Gastrocnemius medialis (tissue), 4 donors: ENCODE measurements around the gene PPDPF. TPM values are rescaled to one million over a fixed set of nuclear protein-coding genes. Genes with fewer than 3 reads are reported as not detected.

Source experiments
- ATAC-seq, 2 donors: fragments of 150-250 bp; one replicate each; pipeline ENCODE4 v1.9.1; 2016
- DNase-seq, 2 donors: peaks; one replicate each; pipeline ENCODE4 v3.0.0-alpha.2; 2019
- H3K27ac ChIP-seq, 4 donors: fragments of 200-600 bp; sonication (generic); 1 replicate in 1 of 4; 2 replicates in 3 of 4; pipeline ENCODE4 v1.5.1; 2016 to 2018; ENCODE audit warnings: mild to moderate bottlenecking in 2 of 4, moderate library complexity in 1 of 4
- H3K27me3 ChIP-seq, 3 donors: fragments of 200-600 bp; sonication (generic) in 2 of 3; 1 replicate in 1 of 3; 2 replicates in 2 of 3; pipeline versions ENCODE4 v1.5.1 to v1.6.0; 2016 to 2019; ENCODE audit warnings: mild to moderate bottlenecking in 1 of 3, moderate library complexity in 1 of 3
- H3K36me3 ChIP-seq, 2 donors: fragments of 200-600 bp; sonication (generic) in 1 of 2; one replicate each; pipeline ENCODE4 v1.5.1; 2017 to 2018
- H3K4me1 ChIP-seq, 2 donors: fragments of 200-600 bp; sonication (generic) in 1 of 2; one replicate each; pipeline ENCODE4 v1.5.1; 2016 to 2017; ENCODE audit warnings: mild to moderate bottlenecking in 2 of 2
- H3K4me3 ChIP-seq, 4 donors: fragments of 200-600 bp; sonication (generic) in 3 of 4; 1 replicate in 1 of 4; 2 replicates in 3 of 4; pipeline ENCODE4 v1.5.1; 2016 to 2019; ENCODE audit warnings: mild to moderate bottlenecking in 2 of 4
- H3K9me3 ChIP-seq, 3 donors: fragments of 200-600 bp; sonication (generic) in 2 of 3; 1 replicate in 1 of 3; 2 replicates in 2 of 3; pipeline ENCODE4 v1.5.1; 2016 to 2019
- CTCF ChIP-seq, 5 experiments: fragments of 450-650 bp in 3 of 5; fragments of 200-600 bp in 2 of 5; sonication (generic) in 2 of 5; IDR thresholded peaks in 4 of 5; conservative IDR thresholded peaks in 1 of 5; 1 replicate in 4 of 5; 2 replicates in 1 of 5; pipeline ENCODE4 v1.5.1; 2016 to 2019; ENCODE audit warnings: antibody characterized with exemption in 5 of 5, mild to moderate bottlenecking in 3 of 5, moderate library complexity in 3 of 5
- POLR2A ChIP-seq, 2 donors: fragments of 450-650 bp; IDR thresholded peaks; one replicate each; pipeline ENCODE4 v1.6.1; 2017; ENCODE audit warnings: antibody characterized with exemption in 2 of 2, mild to moderate bottlenecking in 2 of 2, moderate library complexity in 2 of 2
- in situ Hi-C, 4 donors: fragments of 200-750 bp; cut with MboI; loops; one replicate each; pipeline versions ENCODE4 v1.15.0 to v1.8.0; 2017; ENCODE audit warnings: low sequenced_read_pairs in 4 of 4
- intact Hi-C: fragments of 100-400 bp; cut with DNase I; formaldehyde crosslinking; loops from one replicate; pipeline ENCODE4 v1.15.1; 2023; ENCODE audit warnings: low total_unique reads
- total RNA-seq, 4 donors: library from RNA; depleted of rRNA; stranded (reverse); fragments of >200 nt; gene quantifications; one replicate each; pipeline versions ENCODE4 v1.1.0 to v1.2.3, GENCODE V29; 2016

The PPDPF gene
- total RNA-seq, 4 donors from 2014 or later: 50.2 to 207 (median 76.1) TPM

- no peaks in the 10 kb centered on the region for H3K9me3 ChIP-seq
- TF ChIP-seq POLR2A (IDR thresholded peaks at IDR 0.05) (no peak), CTCF (IDR thresholded peaks at IDR 0.05 in 4 of 5, conservative IDR thresholded peaks at IDR 0.05 in 1 of 5) (no peak)
- H3K4me1 ChIP-seq: no peaks in the 10 kb centered on the region
- ATAC-seq (no peak), DNase-seq (no peak)
- no peak overlapping the region for H3K27ac ChIP-seq
- H3K36me3 ChIP-seq: peaks cover 0 to 9% of the 10 kb centered on the region in 2 donors
- intact Hi-C loops: no loop called here
- H3K4me3 ChIP-seq: no peak overlapping the region
- H3K27me3 ChIP-seq: no peaks in the 10 kb centered on the region
- in situ Hi-C loops: no loop called here
Measured at GRCh38 chr20:63561624-63562396, 41.2 kb downstream of the PPDPF start.

- intact Hi-C loops: no loop called here
- Histone ChIP-seq H3K27me3 (no peaks in the 10 kb centered on the region), H3K9me3 (no peaks in the 10 kb centered on the region), H3K4me1 (no peaks in the 10 kb centered on the region), H3K4me3 (no peak overlapping the region), H3K27ac (no peak overlapping the region), H3K36me3 (peaks cover 0 to 9% of the 10 kb centered on the region in 2 donors)
- TF ChIP-seq CTCF (IDR thresholded peaks at IDR 0.05 in 4 of 5, conservative IDR thresholded peaks at IDR 0.05 in 1 of 5) (no peak), POLR2A (IDR thresholded peaks at IDR 0.05) (no peak)
- in situ Hi-C loops: no loop called here
- DNase-seq (no peak), ATAC-seq (no peak)
Measured at GRCh38 chr20:63562461-63563224, 42.1 kb downstream of the PPDPF start.

GRCh38 chr20:63563225-63563935, 42.8 kb downstream of the PPDPF start:
- Histone ChIP-seq H3K4me3 (no peak overlapping the region), H3K36me3 (peaks cover 0 to 9% of the 10 kb centered on the region in 2 donors), H3K27me3 (no peaks in the 10 kb centered on the region), H3K9me3 (no peaks in the 10 kb centered on the region), H3K27ac (no peak overlapping the region), H3K4me1 (no peaks in the 10 kb centered on the region)
- intact Hi-C loops (no loop called here), in situ Hi-C loops (no loop called here)
- DNase-seq (no peak), ATAC-seq (no peak)
- no peak for TF ChIP-seq CTCF (IDR thresholded peaks at IDR 0.05 in 4 of 5, conservative IDR thresholded peaks at IDR 0.05 in 1 of 5)
- no peak for TF ChIP-seq POLR2A (IDR thresholded peaks at IDR 0.05)

GRCh38 chr20:63564036-63564810, 43.7 kb downstream of the PPDPF start:
- Histone ChIP-seq H3K9me3 (no peaks in the 10 kb centered on the region), H3K27me3 (no peaks in the 10 kb centered on the region), H3K27ac (no peak overlapping the region), H3K4me3 (no peak overlapping the region), H3K36me3 (peaks cover 0 to 9% of the 10 kb centered on the region in 2 donors), H3K4me1 (no peaks in the 10 kb centered on the region)
- intact Hi-C loops: no loop called here
- in situ Hi-C loops: no loop called here
- ATAC-seq (no peak), DNase-seq (no peak)
- no peak for TF ChIP-seq CTCF (IDR thresholded peaks at IDR 0.05 in 4 of 5, conservative IDR thresholded peaks at IDR 0.05 in 1 of 5)
- no peak for TF ChIP-seq POLR2A (IDR thresholded peaks at IDR 0.05)
